ENCODE measurements around the gene CELA3A. TPM values are rescaled to one million over a fixed set of nuclear protein-coding genes. Genes with fewer than 3 reads are reported as not detected.
"Not testable (repeated sequence)": the region's sequence is repeated elsewhere in the genome, so short reads cannot be mapped to it uniquely, and the experiment has no call there.

CELA3A gene
- total RNA-seq, 1 experiment from 2014 or later, result not detected

DNA sequence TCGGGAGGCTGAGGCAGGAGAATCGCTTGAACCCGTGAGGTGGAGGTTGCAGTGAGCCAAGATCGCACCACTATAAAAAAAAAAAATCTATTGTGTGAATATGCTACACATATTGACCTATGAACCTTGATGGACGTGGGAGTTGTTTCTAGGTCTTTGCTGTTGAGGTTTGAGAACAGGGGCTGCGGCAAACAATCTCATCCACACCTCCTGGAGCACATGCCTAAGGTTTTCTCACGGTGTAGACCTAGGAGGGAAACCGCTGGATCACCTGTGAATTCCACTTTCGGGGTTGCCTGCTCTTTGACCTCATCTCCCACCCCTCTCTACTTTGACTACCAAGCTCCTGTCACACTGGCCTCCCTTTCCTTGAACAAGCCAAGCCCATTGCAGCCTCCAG lies 26.2 kb upstream of the CELA3A start:
- H3K4me3 ChIP-seq, H3K27me3 ChIP-seq, DNase-seq, H3K36me3 ChIP-seq, H3K9me3 ChIP-seq: not testable (repeated sequence)

DNA sequence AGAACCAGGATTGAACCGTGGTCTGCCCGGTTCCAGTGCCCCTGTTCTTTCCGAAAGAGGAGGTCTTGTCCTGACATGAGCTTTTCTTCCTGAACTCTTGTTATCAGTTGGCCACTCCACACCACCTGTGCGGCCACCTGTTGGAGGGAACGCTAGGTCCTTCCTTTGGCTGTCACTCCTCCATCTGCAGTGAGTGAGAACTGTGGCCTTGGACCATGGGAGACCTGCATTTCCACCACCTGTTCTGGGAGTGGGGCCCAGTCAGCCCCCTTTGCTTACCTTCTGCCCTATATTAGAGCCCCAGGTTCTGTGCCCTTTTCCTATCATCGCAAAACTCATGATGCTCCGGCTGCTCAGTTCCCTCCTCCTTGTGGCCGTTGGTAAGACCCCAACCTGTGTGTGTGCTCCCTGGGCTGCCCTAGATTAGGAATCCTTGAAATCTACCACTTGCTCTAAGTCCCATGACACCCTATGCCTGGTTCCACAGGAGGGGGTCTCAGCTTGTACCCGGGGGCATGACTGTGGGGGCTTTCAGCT lies 24.7 kb upstream of the CELA3A start, which contains the start of gene CELA3B:
TSS of gene CELA3B (plus strand) at position 320 of the 537 bp plus-strand sequence. CDS start at position 338, 18 bp downstream.
- H3K4me3 ChIP-seq, H3K36me3 ChIP-seq, H3K27me3 ChIP-seq, DNase-seq, H3K9me3 ChIP-seq: not testable (repeated sequence)

DNA sequence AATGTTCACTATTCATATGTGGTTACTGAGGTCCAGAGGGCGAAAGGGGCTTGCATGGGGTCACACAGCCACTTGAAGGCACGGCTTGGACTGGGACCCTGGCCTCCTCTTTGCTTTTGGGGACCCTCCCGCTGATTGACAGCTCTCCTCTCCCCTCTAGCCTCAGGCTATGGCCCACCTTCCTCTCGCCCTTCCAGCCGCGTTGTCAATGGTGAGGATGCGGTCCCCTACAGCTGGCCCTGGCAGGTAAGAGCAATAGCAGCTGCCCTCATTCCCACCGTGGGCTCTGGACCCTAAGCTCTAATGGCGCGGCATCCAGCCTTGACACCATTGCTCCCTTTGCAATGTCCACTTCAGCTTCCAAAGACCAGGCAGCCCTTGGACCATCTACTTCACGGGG lies 23.2 kb upstream of the CELA3A start:
- DNase-seq, H3K4me3 ChIP-seq, H3K9me3 ChIP-seq, H3K27me3 ChIP-seq, H3K36me3 ChIP-seq: not testable (repeated sequence)

DNA sequence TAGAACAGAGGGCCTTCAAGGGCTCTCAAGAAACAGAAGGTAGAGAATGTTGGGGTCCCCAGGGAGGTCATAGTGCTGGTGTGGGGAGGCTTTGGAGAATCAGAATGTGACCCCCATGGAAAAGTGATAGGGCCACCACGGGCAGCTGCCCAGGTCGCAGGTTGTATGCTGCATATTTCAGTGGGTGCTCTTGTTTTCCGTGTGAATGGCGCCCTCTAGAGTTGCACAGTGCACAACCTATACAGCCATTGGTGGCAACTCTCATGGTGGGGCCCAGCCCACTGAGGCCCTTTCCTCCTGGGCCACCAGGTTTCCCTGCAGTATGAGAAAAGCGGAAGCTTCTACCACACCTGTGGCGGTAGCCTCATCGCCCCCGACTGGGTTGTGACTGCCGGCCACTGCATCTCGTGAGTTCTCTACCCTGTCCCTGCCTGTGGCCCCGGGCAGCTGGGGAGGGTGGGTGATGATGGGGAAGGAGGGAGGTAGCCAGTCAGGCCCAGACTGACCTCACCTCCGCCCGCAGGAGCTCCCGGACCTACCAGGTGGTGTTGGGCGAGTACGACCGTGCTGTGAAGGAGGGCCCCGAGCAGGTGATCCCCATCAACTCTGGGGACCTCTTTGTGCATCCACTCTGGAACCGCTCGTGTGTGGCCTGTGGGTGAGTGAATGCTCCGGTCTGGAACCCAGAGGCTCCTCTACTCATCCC lies 20.8 kb upstream of the CELA3A start:
- not testable (repeated sequence) for H3K27me3 ChIP-seq, H3K4me3 ChIP-seq, H3K36me3 ChIP-seq, H3K9me3 ChIP-seq, DNase-seq

DNA sequence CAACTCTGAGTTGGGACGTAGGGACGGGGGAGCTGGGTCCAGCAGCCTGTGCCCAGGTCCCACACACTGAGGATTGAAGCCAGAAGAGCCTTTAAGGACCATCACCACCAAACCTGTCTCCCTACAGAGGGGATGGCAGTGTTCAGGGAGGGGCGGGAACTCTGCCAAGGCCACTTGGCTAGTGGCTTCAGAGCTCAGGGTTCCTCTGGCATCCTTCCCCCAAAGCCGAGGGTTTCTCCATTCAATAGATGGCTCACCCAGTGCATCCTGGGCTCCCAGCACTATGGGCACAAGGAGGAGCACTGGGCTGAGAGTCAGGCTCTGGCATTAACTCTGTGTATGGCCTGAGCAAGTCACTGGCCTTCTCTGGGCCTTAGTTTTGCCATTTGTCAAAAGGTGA lies 20.2 kb upstream of the CELA3A start:
- H3K9me3 ChIP-seq, DNase-seq, H3K27me3 ChIP-seq, H3K4me3 ChIP-seq, H3K36me3 ChIP-seq: not testable (repeated sequence)

DNA sequence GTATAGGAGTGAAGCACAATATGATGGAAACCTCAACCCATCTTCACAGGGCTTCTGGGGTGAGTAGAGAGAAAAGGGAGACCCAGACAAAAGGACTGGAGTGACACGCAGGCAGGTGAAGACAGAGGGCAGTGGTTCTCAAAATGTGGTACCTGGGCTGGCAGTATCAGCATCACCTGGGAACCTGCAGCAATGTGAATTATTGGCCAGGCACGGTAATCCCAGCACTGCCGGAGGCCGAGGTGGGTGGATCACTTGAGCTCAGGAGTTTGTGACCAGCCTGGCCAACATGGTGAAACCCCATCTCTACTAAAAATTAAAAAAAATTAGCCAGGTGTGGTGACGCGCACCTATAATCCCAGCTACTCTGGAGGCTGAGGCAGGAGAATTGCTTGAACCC lies 19.3 kb upstream of the CELA3A start:
- not testable (repeated sequence) for DNase-seq, H3K27me3 ChIP-seq, H3K9me3 ChIP-seq, H3K4me3 ChIP-seq, H3K36me3 ChIP-seq

DNA sequence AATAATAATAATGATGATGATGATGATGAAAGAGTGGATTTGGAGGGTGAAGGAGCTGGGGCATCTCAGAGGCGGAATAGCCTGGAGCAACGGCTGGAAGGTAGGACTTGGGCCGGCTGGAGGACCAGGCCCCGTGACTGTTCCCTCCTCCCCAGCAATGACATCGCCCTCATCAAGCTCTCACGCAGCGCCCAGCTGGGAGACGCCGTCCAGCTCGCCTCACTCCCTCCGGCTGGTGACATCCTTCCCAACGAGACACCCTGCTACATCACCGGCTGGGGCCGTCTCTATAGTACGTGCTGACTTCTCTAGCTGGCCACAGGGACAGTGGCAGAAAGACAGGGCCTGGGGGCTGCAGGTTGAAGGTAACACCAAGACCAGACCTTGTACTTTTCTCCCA lies 17.9 kb upstream of the CELA3A start:
- H3K4me3 ChIP-seq, H3K36me3 ChIP-seq, DNase-seq: not testable (repeated sequence)

DNA sequence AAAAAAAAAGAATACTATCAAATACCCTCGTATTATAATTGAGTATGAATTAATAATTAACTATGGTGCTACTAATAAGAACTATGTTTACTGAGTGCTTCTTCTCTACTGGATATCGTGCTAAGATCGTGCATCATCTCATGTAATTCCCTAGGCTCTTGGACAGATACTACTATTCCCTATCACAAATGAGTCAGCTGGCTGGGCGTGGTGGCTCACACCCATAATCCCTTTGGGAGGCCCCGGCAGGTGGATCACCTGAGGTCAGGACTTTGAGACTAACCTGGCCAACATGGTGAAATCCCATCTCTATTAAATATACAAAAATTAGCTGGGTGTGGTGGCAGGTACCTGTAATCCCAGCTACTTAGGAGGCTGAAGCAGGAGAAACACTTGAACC lies 15.6 kb upstream of the CELA3A start:
- not testable (repeated sequence) for H3K36me3 ChIP-seq, DNase-seq, H3K4me3 ChIP-seq, H3K9me3 ChIP-seq, H3K27me3 ChIP-seq

More for the DNA sequence above, 17.9 kb upstream of the CELA3A start:
- not testable (repeated sequence) for H3K9me3 ChIP-seq, H3K27me3 ChIP-seq

DNA sequence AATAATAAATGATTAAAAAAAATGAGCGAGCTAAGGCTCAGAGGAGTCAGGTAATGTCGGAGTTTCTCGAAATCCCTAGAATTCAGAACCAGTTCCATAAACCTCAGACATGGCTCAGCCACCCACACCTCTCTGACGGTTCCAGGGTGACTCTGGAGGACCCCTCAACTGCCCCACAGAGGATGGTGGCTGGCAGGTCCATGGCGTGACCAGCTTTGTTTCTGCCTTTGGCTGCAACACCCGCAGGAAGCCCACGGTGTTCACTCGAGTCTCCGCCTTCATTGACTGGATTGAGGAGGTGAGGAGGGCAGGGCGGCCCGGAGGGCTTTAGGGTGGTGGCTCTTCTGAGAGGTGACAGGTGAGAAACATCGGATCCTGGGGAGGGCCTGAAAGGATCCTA lies 15.1 kb upstream of the CELA3A start:
- H3K4me3 ChIP-seq, H3K9me3 ChIP-seq, H3K27me3 ChIP-seq, DNase-seq, H3K36me3 ChIP-seq: not testable (repeated sequence)

DNA sequence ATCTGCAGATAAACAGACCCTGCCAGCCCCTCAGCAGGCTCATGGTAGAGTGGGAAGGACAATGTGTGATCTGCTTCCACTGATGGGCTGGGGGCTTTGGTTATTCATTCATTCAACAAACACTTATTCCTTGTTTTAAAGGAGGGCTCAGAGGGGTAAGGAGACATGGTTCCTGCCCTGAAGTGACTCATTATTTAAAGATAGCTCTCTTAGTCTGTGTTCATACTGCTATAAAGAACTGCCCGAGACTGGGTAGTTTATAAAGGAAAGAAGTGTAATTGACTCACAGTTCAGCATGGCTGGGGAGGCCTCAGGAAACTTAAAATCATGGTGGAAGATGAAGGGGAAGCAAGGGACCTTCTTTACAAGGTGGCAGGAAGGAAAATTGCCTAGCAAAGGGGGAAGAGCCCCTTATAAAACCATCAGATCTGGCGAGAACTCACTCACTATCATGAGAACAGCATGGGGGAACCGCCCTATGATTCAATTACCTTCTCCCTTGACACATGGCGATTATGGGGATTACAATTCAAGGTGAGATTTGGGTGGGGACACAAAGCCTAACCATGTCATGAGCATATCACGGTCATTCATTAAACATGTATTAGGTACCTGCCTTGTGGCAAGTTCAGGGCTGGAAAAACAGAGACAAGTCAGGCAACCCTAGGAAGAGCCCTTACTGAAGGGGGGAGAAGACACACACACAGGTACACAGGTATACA lies 11.6 kb upstream of the CELA3A start:
- not testable (repeated sequence) for H3K9me3 ChIP-seq, H3K27me3 ChIP-seq, H3K36me3 ChIP-seq, H3K4me3 ChIP-seq, DNase-seq

DNA sequence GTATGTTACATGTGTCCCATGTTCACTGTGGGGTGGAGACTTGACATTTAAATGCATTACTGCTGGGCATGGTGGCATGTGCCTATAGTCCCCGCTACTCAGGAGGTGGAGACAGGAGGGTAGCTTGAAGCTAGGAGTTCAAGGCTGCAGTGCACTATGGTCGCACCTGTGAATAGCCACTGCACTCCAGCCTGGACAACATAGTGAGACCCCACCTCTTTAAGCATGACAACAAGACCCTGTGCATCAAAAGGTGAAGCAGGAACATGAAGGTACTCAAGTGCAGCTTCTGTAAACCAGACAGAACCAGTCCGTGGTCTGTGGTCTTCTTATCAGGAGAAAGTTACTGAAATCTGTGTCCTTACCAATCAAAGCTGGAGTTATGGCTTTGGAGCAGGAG lies 9.3 kb upstream of the CELA3A start:
- DNase-seq, H3K9me3 ChIP-seq, H3K4me3 ChIP-seq, H3K36me3 ChIP-seq, H3K27me3 ChIP-seq: not testable (repeated sequence)

DNA sequence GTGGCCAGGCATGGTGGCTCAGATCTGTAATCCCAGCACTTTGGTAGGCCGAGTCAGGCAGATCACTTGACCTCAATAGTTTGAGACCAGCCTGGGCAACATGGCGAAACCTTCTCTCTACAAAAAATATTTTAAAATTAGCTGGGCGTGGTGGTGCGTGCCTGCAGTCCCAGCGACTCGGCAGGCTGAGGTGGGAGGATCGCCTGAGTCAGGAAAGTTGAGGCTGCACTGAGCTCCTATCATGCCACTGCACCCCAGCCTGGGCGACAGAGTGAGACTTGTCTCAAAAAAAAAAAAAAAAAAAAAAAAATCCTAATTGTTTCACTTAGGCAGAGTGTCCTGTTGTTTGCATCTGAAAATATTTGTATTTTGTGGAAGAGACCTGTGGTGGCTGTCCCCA lies 6.7 kb upstream of the CELA3A start:
- H3K4me3 ChIP-seq, H3K9me3 ChIP-seq, H3K27me3 ChIP-seq, H3K36me3 ChIP-seq, DNase-seq: not testable (repeated sequence)

DNA sequence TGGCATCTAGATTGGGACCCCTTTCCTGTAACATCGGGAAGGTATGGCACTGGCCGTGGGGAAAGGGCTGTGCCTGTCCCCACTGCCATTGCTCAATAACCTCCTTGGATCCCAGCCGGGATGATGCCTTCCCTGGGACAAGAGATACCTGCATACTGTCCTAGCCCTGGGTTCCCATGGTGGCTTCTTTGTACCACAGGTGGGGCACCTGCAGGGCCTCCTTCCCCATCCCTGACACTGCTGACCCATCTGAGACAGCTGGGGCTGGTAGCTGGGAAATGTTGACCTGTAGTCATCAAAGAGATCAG lies 4.8 kb upstream of the CELA3A start:
- H3K9me3 ChIP-seq, H3K4me3 ChIP-seq, DNase-seq, H3K27me3 ChIP-seq, H3K36me3 ChIP-seq: not testable (repeated sequence)

DNA sequence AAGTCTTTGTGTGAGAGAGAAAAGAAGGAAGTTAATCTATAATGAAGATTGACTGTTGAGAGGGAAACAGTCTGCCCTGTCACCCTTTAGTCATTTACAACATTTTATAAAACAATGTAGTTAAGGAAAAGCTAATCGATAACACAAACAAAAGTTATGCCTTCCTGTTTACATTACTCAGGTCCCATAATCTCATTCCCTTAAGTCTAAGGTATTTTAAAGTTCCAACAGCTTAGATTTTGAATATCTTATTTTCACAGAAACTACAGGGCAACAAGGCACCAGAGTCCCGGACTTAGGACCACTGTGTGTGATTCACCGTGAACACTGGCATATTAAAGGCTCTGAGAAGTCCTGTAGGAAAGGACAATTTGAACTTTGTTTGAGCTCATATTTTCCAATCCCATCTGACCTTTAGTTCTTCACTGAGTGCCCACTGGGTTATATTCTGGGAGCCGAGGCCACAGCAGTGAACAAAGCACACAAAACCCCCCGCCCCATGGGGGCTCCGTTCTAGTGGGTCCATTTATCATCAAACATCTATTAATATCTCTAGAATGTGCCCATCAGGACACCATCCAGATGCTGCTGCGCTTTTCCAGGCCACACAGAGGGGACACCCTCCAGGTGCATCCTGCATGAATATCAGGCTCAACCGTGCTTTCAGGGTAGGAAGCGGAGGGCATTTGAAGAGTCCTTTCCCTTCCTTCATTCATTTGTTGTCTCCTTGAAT lies 3.4 kb upstream of the CELA3A start:
- not testable (repeated sequence) for H3K36me3 ChIP-seq, H3K4me3 ChIP-seq, H3K9me3 ChIP-seq, H3K27me3 ChIP-seq, DNase-seq

DNA sequence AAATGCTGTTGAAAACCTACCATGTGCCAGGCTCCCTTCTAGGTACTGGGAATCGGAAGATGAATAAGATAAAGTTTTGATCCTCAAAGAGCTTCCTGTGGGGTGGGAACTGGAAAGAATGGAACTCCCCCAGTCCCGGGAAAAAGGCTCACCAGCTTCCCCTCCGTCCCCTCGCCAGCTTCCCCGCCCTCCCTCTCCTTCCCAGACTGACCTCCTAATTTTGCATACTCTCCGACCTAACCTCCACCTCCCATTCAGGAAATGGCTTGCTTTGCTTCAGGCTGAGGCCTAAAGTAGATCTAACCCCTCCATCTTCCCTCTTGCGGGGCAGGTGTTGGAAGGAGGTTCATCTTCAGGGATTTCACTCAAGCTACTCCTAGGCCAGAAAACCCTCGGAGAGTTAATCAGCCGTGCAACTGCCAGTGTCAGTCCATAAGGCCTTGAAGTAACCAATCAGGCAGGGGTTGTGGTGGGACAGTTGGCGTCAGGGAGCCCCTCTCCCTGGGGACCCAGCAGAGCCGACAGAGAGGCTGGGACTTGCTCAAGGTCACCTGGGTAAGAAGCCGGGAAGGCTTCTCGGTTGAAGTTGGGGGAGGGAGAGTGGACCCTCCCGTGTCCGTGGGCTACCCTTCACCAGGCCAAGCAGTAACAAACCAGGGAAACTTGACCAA lies 2.7 kb upstream of the CELA3A start:
- H3K4me3 ChIP-seq, H3K9me3 ChIP-seq, H3K27me3 ChIP-seq, H3K36me3 ChIP-seq, DNase-seq: not testable (repeated sequence)

DNA sequence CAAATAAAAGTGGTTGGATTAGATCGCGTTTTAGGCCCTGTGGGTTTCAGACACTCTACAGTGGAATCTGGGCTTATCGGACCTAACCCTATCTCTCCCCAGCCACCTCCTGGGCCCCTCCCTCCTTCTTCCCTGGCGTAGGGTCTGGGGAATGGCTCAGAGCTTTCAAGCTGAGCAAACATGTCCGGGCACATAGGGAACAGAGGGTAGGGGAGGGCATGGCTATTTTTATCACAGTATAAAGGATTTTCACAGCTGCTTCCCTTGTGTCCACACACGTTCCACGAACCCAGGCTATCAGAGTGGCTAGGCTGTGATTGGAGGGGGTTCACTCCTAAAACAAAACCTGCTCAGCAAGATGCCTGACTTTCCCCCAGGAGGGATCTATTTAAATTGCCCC lies 1.8 kb upstream of the CELA3A start:
- H3K4me3 ChIP-seq, H3K27me3 ChIP-seq, H3K9me3 ChIP-seq, DNase-seq, H3K36me3 ChIP-seq: not testable (repeated sequence)

DNA sequence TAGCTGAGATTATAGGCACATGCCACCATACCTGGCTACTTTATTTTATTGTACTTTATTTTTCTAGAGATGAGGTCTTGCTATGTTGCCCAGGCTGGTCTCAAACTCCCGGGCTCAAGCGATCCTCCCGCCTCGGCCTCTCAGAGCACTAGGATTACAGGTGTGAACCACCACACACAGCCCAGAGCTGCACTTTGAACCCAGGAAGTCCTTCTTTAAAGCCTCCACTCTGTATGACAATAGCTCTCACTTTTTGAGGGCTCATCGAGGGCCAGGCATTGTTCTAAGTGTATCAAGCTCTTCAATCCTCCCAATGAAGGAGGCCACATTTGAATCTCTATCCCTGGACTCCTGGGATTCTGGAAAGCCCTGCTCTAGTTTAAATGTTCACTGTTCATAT lies 1.0 kb downstream of the CELA3A start:
- not testable (repeated sequence) for H3K36me3 ChIP-seq, H3K9me3 ChIP-seq, H3K4me3 ChIP-seq, H3K27me3 ChIP-seq, DNase-seq
